ENCODE data around the gene FREM2. TPM values are rescaled to one million over a fixed set of nuclear protein-coding genes. Genes with fewer than 3 reads are reported as not detected.

The FREM2 gene
- total RNA-seq, 1 experiment from 2014 or later: 4.7 TPM

GRCh38 chr13:38758277-38758676, 71.4 kb downstream of the FREM2 start:
- Histone ChIP-seq H3K4me1 (peaks cover 33% of the 10 kb centered on the region), H3K9me3 (replicated peaks) (no peaks in the 10 kb centered on the region), H3K36me3 (no peaks in the 10 kb centered on the region), H3K27ac (no peak overlapping the region), H3K4me3 (no peak overlapping the region), H3K27me3 (no peaks in the 10 kb centered on the region)
- DNase-seq: peak in 1 of 2 experiments; percentile 28

- Histone ChIP-seq H3K36me3 (no peaks in the 10 kb centered on the region), H3K27me3 (no peaks in the 10 kb centered on the region)
- DNase-seq: peak; percentile 30 to 73
These were observed 72.5 kb downstream of the FREM2 start for GRCh38 chr13:38759390-38759789.

DNA sequence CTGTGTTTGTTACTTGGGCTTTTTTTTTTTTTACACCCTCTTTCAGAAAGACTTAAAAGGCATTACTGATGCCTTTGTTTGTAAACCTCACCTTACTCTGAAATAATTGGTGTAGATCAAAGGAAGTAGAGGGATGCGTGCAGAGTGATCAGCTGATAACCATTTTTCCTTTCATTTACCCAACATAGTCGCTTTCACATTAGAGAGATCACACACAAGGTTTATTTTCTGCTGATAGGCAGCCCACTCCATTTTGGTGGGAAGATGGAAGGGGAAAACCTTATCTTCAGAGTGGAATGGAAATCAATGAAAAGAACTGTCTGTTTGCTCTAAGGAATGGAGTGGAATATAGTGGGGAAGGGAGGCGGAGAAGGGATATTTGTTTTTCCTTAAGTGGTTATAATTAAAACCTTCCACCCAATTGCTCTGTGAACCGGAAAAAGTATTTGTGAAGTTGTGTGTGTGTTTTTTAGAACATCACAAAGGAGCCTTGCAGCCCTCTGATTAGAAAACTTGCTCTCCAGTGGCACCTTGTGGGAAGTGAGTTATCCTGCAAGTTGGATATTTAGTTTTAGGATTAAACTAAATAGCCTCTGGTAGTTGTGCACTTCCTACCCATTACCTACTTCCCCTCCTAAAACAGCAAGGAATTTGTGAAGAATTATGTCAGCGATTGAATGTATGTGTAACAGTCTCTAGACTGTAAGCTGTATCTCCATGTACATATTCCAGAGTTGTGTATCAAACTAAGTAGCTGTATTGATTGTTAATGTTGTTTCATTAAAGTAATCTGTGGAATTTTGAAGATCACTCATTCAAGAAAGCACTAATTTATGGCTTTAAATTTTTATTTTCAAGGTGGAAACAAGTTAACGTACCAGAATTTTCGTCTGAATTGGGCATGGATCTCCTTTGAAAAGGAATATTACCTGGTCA, 76.8 kb downstream of the FREM2 start:
- Histone ChIP-seq H3K4me3 (no peak overlapping the region), H3K27ac (no peak overlapping the region), H3K9me3 (replicated peaks) (no peaks in the 10 kb centered on the region), H3K36me3 (no peaks in the 10 kb centered on the region), H3K27me3 (no peaks in the 10 kb centered on the region), H3K4me1 (peaks cover 16% of the 10 kb centered on the region)
- DNase-seq: peak; percentile 42 to 74

More at GRCh38 chr13:38759390-38759789, 72.5 kb downstream of the FREM2 start:
- Histone ChIP-seq H3K4me3 (no peak overlapping the region), H3K4me1 (peaks cover 33% of the 10 kb centered on the region), H3K27ac (no peak overlapping the region), H3K9me3 (replicated peaks) (no peaks in the 10 kb centered on the region)

DNA sequence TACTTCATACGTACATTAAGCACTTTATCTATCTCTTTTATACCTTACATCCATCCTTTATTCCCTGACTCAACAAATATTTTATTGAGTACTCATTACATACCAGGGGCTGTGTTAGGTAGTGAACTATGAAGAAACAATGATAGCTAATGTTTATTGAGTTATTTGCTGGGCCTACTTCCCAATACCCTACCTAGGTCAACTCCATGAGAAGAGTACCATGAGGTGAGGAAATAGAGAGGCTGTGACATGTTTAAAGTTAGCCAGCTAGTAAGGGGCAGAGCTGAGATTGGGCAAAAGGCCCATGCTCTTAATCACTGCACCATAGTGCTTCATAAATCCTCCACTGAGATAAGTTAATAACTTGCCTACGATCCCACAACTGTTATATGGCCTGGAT, 79.9 kb downstream of the FREM2 start:
- no peak for DNase-seq
- Histone ChIP-seq H3K27me3 (no peaks in the 10 kb centered on the region), H3K36me3 (no peaks in the 10 kb centered on the region)

DNA sequence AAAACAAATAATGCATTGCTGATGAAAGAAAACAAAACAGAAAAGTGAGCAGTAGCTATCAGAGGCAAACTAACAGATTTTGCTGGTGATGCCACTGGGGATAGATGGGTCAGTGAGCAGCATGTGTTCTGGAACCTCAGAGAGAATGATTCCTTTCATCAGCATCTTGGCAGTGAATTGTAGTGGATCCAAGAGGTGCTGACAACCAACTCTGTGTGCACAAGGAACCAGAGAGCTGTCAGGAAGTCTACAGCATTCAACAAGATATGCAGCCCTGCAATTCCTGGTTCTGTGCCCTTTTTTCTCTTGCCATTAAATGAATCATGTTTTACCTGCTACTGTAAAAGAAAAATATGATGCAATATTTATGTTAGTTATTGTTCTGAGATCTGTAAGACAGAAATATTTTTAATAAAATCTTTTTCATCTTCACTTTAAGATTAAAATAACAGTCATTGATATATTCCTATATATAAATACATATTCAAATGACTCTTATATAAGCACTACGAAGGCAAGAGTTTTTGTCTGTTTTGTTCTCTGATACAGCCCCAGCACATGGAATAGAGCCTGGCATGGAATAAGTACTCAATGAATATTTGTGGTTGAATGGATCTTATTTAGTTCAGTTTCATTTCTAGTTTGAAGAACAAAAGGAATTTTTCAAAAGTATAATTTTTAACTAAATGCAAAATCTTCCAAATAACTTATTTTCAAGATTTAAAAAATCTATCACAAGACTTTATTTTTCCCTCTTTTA, 80.8 kb downstream of the FREM2 start:
- DNase-seq: no peak
- H3K36me3 ChIP-seq: no peaks in the 10 kb centered on the region
- no peak overlapping the region for H3K4me3 ChIP-seq
- no peaks in the 10 kb centered on the region for H3K4me1 ChIP-seq
- H3K9me3 ChIP-seq (replicated peaks): no peaks in the 10 kb centered on the region
- no peaks in the 10 kb centered on the region for H3K27me3 ChIP-seq
- H3K27ac ChIP-seq: no peak overlapping the region

More for the DNA sequence above, 79.9 kb downstream of the FREM2 start:
- Histone ChIP-seq H3K4me3 (no peak overlapping the region), H3K27ac (no peak overlapping the region), H3K9me3 (replicated peaks) (no peaks in the 10 kb centered on the region), H3K4me1 (no peaks in the 10 kb centered on the region)

- Histone ChIP-seq H3K27me3 (no peaks in the 10 kb centered on the region), H3K4me3 (no peak overlapping the region), H3K27ac (no peak overlapping the region), H3K9me3 (replicated peaks) (no peaks in the 10 kb centered on the region), H3K36me3 (no peaks in the 10 kb centered on the region), H3K4me1 (no peaks in the 10 kb centered on the region)
- DNase-seq: no peak
These were observed 82.6 kb downstream of the FREM2 start for GRCh38 chr13:38769526-38769925.

GRCh38 chr13:38775085-38775484, 88.2 kb downstream of the FREM2 start:
- Histone ChIP-seq H3K36me3 (no peaks in the 10 kb centered on the region), H3K27ac (no peak overlapping the region), H3K4me1 (no peaks in the 10 kb centered on the region), H3K4me3 (no peak overlapping the region), H3K27me3 (no peaks in the 10 kb centered on the region), H3K9me3 (replicated peaks) (no peaks in the 10 kb centered on the region)
- no peak for DNase-seq

DNA sequence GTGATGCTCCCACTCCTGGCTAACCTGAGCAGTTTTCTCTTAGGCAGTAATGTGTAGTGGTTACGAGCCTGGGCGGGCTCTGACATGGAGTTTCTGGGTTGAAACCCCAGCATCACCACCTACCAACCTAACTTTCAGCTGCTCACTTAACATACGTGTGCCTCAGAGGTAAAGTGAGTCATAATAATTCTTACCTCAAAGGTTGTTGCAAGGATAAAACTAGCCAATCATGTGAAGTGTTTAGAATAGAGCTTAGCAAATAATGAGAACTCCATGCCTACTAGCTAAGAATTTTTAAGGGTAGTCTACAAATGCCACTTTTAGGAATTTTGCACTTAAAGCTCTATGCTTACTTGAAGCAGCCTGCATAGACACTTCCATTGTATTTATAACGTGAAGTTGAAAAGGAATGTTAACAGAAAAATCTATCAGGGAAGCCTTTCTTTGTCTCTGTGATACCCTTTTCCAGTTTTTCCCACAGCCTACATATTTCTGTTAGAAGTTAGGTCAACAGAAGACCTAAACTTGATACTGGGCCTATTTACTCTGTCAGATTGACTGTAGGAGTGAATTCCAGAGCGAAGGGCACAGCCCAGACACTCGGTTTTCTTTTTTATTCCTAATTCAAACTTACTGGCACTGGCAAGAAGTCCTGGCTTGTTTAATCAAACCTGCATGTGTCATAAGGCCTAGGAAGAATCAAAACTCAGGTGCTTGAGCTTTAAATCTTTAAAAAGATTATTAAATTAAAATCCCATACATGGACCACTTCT, 90.7 kb downstream of the FREM2 start:
- H3K4me3 ChIP-seq: no peak overlapping the region
- no peaks in the 10 kb centered on the region for H3K27me3 ChIP-seq
- no peaks in the 10 kb centered on the region for H3K9me3 ChIP-seq (replicated peaks)
- H3K27ac ChIP-seq: no peak overlapping the region
- no peaks in the 10 kb centered on the region for H3K4me1 ChIP-seq
- H3K36me3 ChIP-seq: no peaks in the 10 kb centered on the region
- DNase-seq: no peak

DNA sequence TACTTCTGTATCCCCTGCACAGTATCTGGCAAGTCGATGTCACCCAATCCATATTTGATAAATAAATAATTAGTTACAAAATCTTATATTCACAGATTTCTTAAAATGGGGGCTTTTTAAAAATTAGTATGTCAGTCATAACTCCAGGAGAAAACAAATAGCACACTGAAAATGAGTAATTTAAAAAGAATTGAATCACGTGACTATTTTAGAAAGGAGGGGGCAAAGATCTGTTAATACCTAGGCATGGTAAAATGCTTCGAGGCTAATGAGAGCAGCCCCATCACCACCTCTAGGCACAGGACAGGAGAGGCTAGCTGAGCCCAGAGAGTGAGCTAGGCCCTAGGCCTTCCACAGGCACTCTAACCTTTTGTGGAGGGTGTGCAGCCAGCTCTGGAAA, 94.7 kb downstream of the FREM2 start:
- Histone ChIP-seq H3K4me1 (no peaks in the 10 kb centered on the region), H3K27ac (no peak overlapping the region), H3K4me3 (no peak overlapping the region), H3K36me3 (no peaks in the 10 kb centered on the region), H3K27me3 (no peaks in the 10 kb centered on the region), H3K9me3 (replicated peaks) (no peaks in the 10 kb centered on the region)
- DNase-seq: no peak

- Histone ChIP-seq H3K36me3 (no peaks in the 10 kb centered on the region), H3K27me3 (no peaks in the 10 kb centered on the region), H3K4me1 (no peaks in the 10 kb centered on the region), H3K27ac (no peak overlapping the region), H3K4me3 (no peak overlapping the region), H3K9me3 (replicated peaks) (no peaks in the 10 kb centered on the region)
- no peak for DNase-seq
These were observed 97.4 kb downstream of the FREM2 start for GRCh38 chr13:38784036-38784880.

GRCh38 chr13:38785042-38785441, 98.2 kb downstream of the FREM2 start:
- Histone ChIP-seq H3K4me1 (no peaks in the 10 kb centered on the region), H3K9me3 (replicated peaks) (no peaks in the 10 kb centered on the region), H3K27me3 (no peaks in the 10 kb centered on the region), H3K36me3 (no peaks in the 10 kb centered on the region), H3K27ac (no peak overlapping the region), H3K4me3 (no peak overlapping the region)
- no peak for DNase-seq

GRCh38 chr13:38785490-38785889, 98.6 kb downstream of the FREM2 start:
- Histone ChIP-seq H3K36me3 (no peaks in the 10 kb centered on the region), H3K4me1 (no peaks in the 10 kb centered on the region), H3K27ac (no peak overlapping the region), H3K9me3 (replicated peaks) (no peaks in the 10 kb centered on the region), H3K27me3 (no peaks in the 10 kb centered on the region), H3K4me3 (no peak overlapping the region)
- DNase-seq: no peak

GRCh38 chr13:38787550-38787949, 100.7 kb downstream of the FREM2 start:
- H3K9me3 ChIP-seq (replicated peaks): no peaks in the 10 kb centered on the region
- no peaks in the 10 kb centered on the region for H3K4me1 ChIP-seq
- H3K36me3 ChIP-seq: no peaks in the 10 kb centered on the region
- no peak for DNase-seq
- no peaks in the 10 kb centered on the region for H3K27me3 ChIP-seq
- H3K27ac ChIP-seq: no peak overlapping the region
- no peak overlapping the region for H3K4me3 ChIP-seq

GRCh38 chr13:38796890-38797289, 110.0 kb downstream of the FREM2 start:
- H3K27me3 ChIP-seq: no peaks in the 10 kb centered on the region
- no peak overlapping the region for H3K27ac ChIP-seq
- no peaks in the 10 kb centered on the region for H3K36me3 ChIP-seq
- no peak for DNase-seq
- H3K4me3 ChIP-seq: no peak overlapping the region
- no peaks in the 10 kb centered on the region for H3K9me3 ChIP-seq (replicated peaks)
- H3K4me1 ChIP-seq: no peaks in the 10 kb centered on the region
